HepG2 (cell line): ENCODE measurements around the gene PRKRIP1. TPM values are rescaled to one million over a fixed set of nuclear protein-coding genes. Genes with fewer than 3 reads are reported as not detected.

Source experiments
- ATAC-seq: fragments of 200-7000 bp; cut with Tn5 transposase; 3 replicates; pipeline ENCODE4 v1.9.1; 2020; ENCODE audit warnings: mild to moderate bottlenecking, moderate library complexity
- BruUV-seq: library from RNA; stranded (reverse); fragments of 400-500 nt; replicated peaks from 2 replicates; lab custom pipeline; 2021; lab: Mats Ljungman, UMichigan
- CTCF ChIA-PET: fragments of 300-600 bp; formaldehyde crosslinking; extraction: SDS; loops from one replicate; lab custom pipeline; 2021; ENCODE audit warnings: low total read pairs, inconsistent platforms, low intra/inter-chr PET ratio; lab: Yijun Ruan, JAX
- POLR2A ChIA-PET: fragments of 350-600 bp; sonication (Branson Sonifier 250); formaldehyde crosslinking; loops from one replicate; lab custom pipeline; 2020; ENCODE audit warnings: antibody characterized with exemption, inconsistent platforms; lab: Yijun Ruan, JAX
- DNase-seq: peaks from one replicate; pipeline ENCODE4 v3.0.0-alpha.2; 2015; ENCODE audit warnings: low spot score
- FAIRE-seq: peaks from 3 replicates; lab custom pipeline; 2011; peaks lifted over from hg19 to GRCh38; lab: Jason Lieb, UNC
- H2AFZ ChIP-seq: one replicate; pipeline ENCODE4 v1.6.1; 2011; ENCODE audit warnings: low read length, inconsistent platforms
- H3K27ac ChIP-seq: fragments of 300-600 bp; 3 replicates; pipeline ENCODE4 v1.8.0; 2011; ENCODE audit warnings: mixed run types, mild to moderate bottlenecking, mixed read lengths, low read length, inconsistent platforms; ENCODE audit not compliant: insufficient read depth; ENCODE audit errors: extremely low read length
- H3K27me3 ChIP-seq, 2 experiments: fragments of 200-600 bp in 1 of 2; 2 replicates in 1 of 2; 3 replicates in 1 of 2; pipeline versions ENCODE4 v1.6.0 to v1.8.0; 2011; ENCODE audit warnings: low read length in 2 of 2, mild to moderate bottlenecking in 2 of 2, moderate library complexity in 2 of 2, inconsistent platforms in 1 of 2; ENCODE audit not compliant: insufficient read depth in 2 of 2, control insufficient read depth in 1 of 2
- H3K36me3 ChIP-seq, 2 experiments: fragments of 200-600 bp in 1 of 2; replicated peaks in 1 of 2; 2 replicates in 1 of 2; 3 replicates in 1 of 2; pipeline versions ENCODE4 v1.5.1 to v1.8.0; 2011; ENCODE audit warnings: low read length in 2 of 2, inconsistent platforms in 1 of 2; ENCODE audit not compliant: insufficient read depth in 2 of 2, control insufficient read depth in 1 of 2
- H3K4me1 ChIP-seq: 2 replicates; pipeline ENCODE4 v1.5.1; 2012; ENCODE audit warnings: low read length, inconsistent platforms; ENCODE audit not compliant: insufficient read depth
- H3K4me2 ChIP-seq: 2 replicates; pipeline ENCODE4 v1.6.0; 2011; ENCODE audit warnings: low read depth, low read length, inconsistent platforms
- H3K4me3 ChIP-seq, 3 experiments: fragments of 200-600 bp in 1 of 3; sonication (generic), shearing (Covaris generic) in 1 of 3; replicated peaks in 1 of 3; 2 replicates each; pipeline ENCODE4 v1.5.1; 2011 to 2016; ENCODE audit warnings: low read length in 3 of 3, inconsistent platforms in 2 of 3, low read depth in 2 of 3, mild to moderate bottlenecking in 2 of 3, control low read depth in 1 of 3, mixed read lengths in 1 of 3; ENCODE audit not compliant: insufficient read depth in 1 of 3
- H3K79me2 ChIP-seq: one replicate; pipeline ENCODE4 v1.6.1; 2011; ENCODE audit warnings: low read length, inconsistent platforms; ENCODE audit not compliant: insufficient read depth
- H3K9ac ChIP-seq: 2 replicates; pipeline ENCODE4 v1.6.0; 2011; ENCODE audit warnings: mild to moderate bottlenecking, low read depth, low read length, inconsistent platforms; ENCODE audit not compliant: insufficient read depth
- H3K9me3 ChIP-seq: 2 replicates; pipeline ENCODE4 v1.5.1; 2012; ENCODE audit warnings: mild to moderate bottlenecking, low read length
- H4K20me1 ChIP-seq: 2 replicates; pipeline ENCODE4 v1.6.0; 2011; ENCODE audit warnings: inconsistent platforms, mild to moderate bottlenecking, low read length, moderate library complexity; ENCODE audit not compliant: insufficient read depth
- AHR ChIP-seq: IDR thresholded peaks from 2 replicates; pipeline ENCODE4 v1.6.1; 2018; ENCODE audit warnings: missing genetic modification reagents, missing compliant biosample characterization
- ARNTL ChIP-seq: sonication (generic); formaldehyde crosslinking; IDR thresholded peaks from 2 replicates; pipeline ENCODE4 v1.4.0; 2020; ENCODE audit warnings: mild to moderate bottlenecking, missing genetic modification reagents
- ETV6 ChIP-seq: sonication (generic); formaldehyde crosslinking; conservative IDR thresholded peaks from 2 replicates; pipeline ENCODE4 v1.4.0; 2020; ENCODE audit warnings: missing genetic modification reagents
- MAF1 ChIP-seq: sonication (generic); formaldehyde crosslinking; IDR thresholded peaks from 2 replicates; pipeline ENCODE4 v1.5.0; 2020; ENCODE audit warnings: missing genetic modification reagents, borderline replicate concordance
- PAF1 ChIP-seq: IDR thresholded peaks from 2 replicates; pipeline ENCODE4 v1.6.1; 2016; ENCODE audit warnings: missing genetic modification reagents, missing compliant biosample characterization
- TCF12 ChIP-seq, 2 experiments: fragments of 450-650 bp in 1 of 2; sonication (generic) in 1 of 2; formaldehyde crosslinking in 1 of 2; IDR thresholded peaks; 2 replicates each; pipeline versions ENCODE4 v1.6.1 to v1.8.0; 2017 to 2022; ENCODE audit warnings: antibody characterized with exemption in 1 of 2, mild to moderate bottlenecking in 1 of 2, missing genetic modification reagents in 1 of 2, moderate library complexity in 1 of 2
- TCF7 ChIP-seq: sonication (generic); IDR thresholded peaks from 2 replicates; pipeline ENCODE4 v1.6.1; 2016; ENCODE audit warnings: antibody characterized with exemption, low read depth
- THYN1 ChIP-seq: sonication (generic); formaldehyde crosslinking; IDR thresholded peaks from 2 replicates; pipeline ENCODE4 v1.8.1; 2023; ENCODE audit warnings: low read depth, mild to moderate bottlenecking, moderate library complexity, missing genetic modification reagents, borderline replicate concordance
- ZBTB3 ChIP-seq: sonication (generic); formaldehyde crosslinking; IDR thresholded peaks from 2 replicates; pipeline ENCODE4 v1.4.0; 2020; ENCODE audit warnings: low read depth, mild to moderate bottlenecking, moderate library complexity, missing genetic modification reagents, borderline replicate concordance
- ZFP36L1 ChIP-seq: sonication (generic); formaldehyde crosslinking; IDR thresholded peaks from 2 replicates; pipeline ENCODE4 v1.8.0; 2022; ENCODE audit warnings: mild to moderate bottlenecking, missing genetic modification reagents, moderate library complexity
- ZNF468 ChIP-seq: sonication (generic); formaldehyde crosslinking; IDR thresholded peaks from 2 replicates; pipeline ENCODE4 v1.8.0; 2022; ENCODE audit warnings: mild to moderate bottlenecking, moderate library complexity, missing genetic modification reagents
- WGBS: methylation state at CpG from one replicate; pipeline ENCODE4 v1.1.6; 2017; ENCODE audit warnings: low lambda C conversion rate; 5-methylcytosine and 5-hydroxymethylcytosine counted together
- in situ Hi-C: cut with HindIII; loops from 2 replicates; pipeline ENCODE4 v1.10.0; 2017; ENCODE audit warnings: low pct_unique_long_range_greater_than_20kb; ENCODE audit not compliant: extremely low pct_ligation_motif_present
- intact Hi-C: fragments of 100-400 bp; cut with micrococcal nuclease; formaldehyde crosslinking; loops from one replicate; pipeline ENCODE4 v1.10.0; 2022; ENCODE audit not compliant: unreplicated experiment
- polyA plus RNA-seq, 8 experiments: library from polyadenylated mRNA; depleted of rRNA in 3 of 8; stranded (reverse) in 7 of 8; unstranded in 1 of 8; fragments of >200 nt; fragmentation: Illumina TruSeq in 4 of 8; extraction: Trizol in 4 of 8; gene quantifications; 2 replicates each; pipeline versions ENCODE4 v1.2.1 to v1.2.3, GENCODE V29; 2011 to 2016; ENCODE audit warnings: low read depth in 4 of 8, missing spikeins in 1 of 8, mixed read lengths in 1 of 8; ENCODE audit not compliant: insufficient read depth in 1 of 8
- total RNA-seq, 5 experiments: library from RNA; depleted of rRNA; stranded (reverse); fragments of >200 nt; fragmentation: Illumina TruSeq; extraction: Trizol; gene quantifications; 2 replicates each; pipeline ENCODE4 v1.2.3, GENCODE V29; 2016; ENCODE audit warnings: low read depth in 1 of 5
- TF ChIP-seq, protein P1 (sequence below), 2 experiments: sonication (generic) in 1 of 2; formaldehyde crosslinking in 1 of 2; IDR thresholded peaks; 2 replicates each; pipeline versions ENCODE4 v1.4.0 to v1.6.1; 2016 to 2020; ENCODE audit warnings: borderline replicate concordance in 1 of 2, low read depth in 1 of 2, mild to moderate bottlenecking in 1 of 2, missing genetic modification reagents in 1 of 2
- TF ChIP-seq, protein P2 (sequence below): sonication (generic); formaldehyde crosslinking; IDR thresholded peaks from 2 replicates; pipeline ENCODE4 v1.5.0; 2020; ENCODE audit warnings: mild to moderate bottlenecking, missing genetic modification reagents, moderate library complexity
- TF ChIP-seq, protein P3 (sequence below): sonication (generic); formaldehyde crosslinking; IDR thresholded peaks from 2 replicates; pipeline ENCODE4 v1.8.0; 2022; ENCODE audit warnings: missing genetic modification reagents, mild to moderate bottlenecking, moderate library complexity, borderline replicate concordance

Gene PRKRIP1
- total and polyA plus RNA-seq, 2 of the 13 experiments (the other 11 are each of a cell fraction or from before 2014, with no cell fraction given): 13.2 to 16.8 TPM

DNA sequence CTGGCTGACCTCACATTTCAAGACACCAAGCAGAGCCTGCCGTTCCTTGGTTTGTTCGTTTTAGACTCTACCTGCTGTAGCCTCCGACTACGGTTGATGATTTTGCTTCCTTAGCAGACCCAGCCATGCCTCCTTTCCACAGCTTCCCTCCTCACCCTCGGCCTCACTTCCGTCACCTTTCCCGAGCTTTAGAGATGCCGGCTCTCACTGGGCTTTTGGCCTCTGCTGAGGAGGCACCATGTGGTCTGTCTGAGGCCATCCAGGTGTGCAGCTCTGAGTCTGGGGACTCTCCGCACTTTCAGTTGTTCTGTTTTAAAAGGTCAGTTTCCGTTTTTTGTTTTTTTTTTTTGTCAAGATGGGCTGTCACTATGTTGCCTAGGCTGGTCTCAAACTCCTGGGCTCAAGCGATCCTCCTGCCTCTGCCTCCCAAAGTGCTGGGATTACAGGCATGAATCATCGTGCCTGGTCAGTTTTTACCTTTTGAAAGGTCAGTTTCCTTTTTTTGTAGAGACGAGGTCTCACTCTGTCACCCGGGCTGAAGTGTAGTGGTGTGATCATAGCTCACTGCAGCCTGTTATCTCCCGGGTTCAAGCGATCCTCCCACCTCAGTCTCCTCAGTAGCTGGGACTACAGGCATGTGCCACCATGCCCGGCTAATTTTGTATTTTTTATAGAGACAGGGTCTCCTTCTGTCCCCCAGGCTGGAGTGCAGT, 49.0 kb downstream of the PRKRIP1 start:
- CTCF ChIA-PET: no interaction called here
- Histone ChIP-seq H3K9me3 (no peaks in the 10 kb centered on the region), H3K27me3 (no peaks in the 10 kb centered on the region), H3K36me3 (no peaks in the 10 kb centered on the region), H3K4me3 (no peak overlapping the region), H3K9ac (no peak overlapping the region), H4K20me1 (no peaks in the 10 kb centered on the region), H3K4me2 (no peak overlapping the region), H3K79me2 (no peaks in the 10 kb centered on the region), H3K4me1 (peaks cover 8% of the 10 kb centered on the region), H2AFZ (no peak overlapping the region), H3K27ac (no peak overlapping the region)
- intact Hi-C loops (no loop called here), in situ Hi-C loops (no loop called here)
- no TSS peak for BruUV-seq
- no peak for ATAC-seq
- whole genome bisulfite sequencing: 88% methylated on average over 17 of the region's 17 CpGs
- POLR2A ChIA-PET: no interaction called here
- no peak for FAIRE-seq
- no peak for DNase-seq
- no peak for TF ChIP-seq MAF1
- TF ChIP-seq ZNF468 (CRISPR knock-in tag): no peak
- TF ChIP-seq, protein P1, sequence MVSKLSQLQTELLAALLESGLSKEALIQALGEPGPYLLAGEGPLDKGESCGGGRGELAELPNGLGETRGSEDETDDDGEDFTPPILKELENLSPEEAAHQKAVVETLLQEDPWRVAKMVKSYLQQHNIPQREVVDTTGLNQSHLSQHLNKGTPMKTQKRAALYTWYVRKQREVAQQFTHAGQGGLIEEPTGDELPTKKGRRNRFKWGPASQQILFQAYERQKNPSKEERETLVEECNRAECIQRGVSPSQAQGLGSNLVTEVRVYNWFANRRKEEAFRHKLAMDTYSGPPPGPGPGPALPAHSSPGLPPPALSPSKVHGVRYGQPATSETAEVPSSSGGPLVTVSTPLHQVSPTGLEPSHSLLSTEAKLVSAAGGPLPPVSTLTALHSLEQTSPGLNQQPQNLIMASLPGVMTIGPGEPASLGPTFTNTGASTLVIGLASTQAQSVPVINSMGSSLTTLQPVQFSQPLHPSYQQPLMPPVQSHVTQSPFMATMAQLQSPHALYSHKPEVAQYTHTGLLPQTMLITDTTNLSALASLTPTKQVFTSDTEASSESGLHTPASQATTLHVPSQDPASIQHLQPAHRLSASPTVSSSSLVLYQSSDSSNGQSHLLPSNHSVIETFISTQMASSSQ (IDR thresholded peaks at IDR 0.05; ENCODE audit: low read depth): no peak
- TF ChIP-seq, protein P1 (CRISPR knock-in tag; IDR thresholded peaks at IDR 0.05; ENCODE audit: borderline replicate concordance): no peak
- TF ChIP-seq ARNTL (CRISPR knock-in tag): no peak
- no peak for TF ChIP-seq ETV6 (CRISPR knock-in tag)
- TF ChIP-seq, protein P2, sequence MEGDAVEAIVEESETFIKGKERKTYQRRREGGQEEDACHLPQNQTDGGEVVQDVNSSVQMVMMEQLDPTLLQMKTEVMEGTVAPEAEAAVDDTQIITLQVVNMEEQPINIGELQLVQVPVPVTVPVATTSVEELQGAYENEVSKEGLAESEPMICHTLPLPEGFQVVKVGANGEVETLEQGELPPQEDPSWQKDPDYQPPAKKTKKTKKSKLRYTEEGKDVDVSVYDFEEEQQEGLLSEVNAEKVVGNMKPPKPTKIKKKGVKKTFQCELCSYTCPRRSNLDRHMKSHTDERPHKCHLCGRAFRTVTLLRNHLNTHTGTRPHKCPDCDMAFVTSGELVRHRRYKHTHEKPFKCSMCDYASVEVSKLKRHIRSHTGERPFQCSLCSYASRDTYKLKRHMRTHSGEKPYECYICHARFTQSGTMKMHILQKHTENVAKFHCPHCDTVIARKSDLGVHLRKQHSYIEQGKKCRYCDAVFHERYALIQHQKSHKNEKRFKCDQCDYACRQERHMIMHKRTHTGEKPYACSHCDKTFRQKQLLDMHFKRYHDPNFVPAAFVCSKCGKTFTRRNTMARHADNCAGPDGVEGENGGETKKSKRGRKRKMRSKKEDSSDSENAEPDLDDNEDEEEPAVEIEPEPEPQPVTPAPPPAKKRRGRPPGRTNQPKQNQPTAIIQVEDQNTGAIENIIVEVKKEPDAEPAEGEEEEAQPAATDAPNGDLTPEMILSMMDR: no peak
- no peak for TF ChIP-seq PAF1
- TF ChIP-seq, protein P3, sequence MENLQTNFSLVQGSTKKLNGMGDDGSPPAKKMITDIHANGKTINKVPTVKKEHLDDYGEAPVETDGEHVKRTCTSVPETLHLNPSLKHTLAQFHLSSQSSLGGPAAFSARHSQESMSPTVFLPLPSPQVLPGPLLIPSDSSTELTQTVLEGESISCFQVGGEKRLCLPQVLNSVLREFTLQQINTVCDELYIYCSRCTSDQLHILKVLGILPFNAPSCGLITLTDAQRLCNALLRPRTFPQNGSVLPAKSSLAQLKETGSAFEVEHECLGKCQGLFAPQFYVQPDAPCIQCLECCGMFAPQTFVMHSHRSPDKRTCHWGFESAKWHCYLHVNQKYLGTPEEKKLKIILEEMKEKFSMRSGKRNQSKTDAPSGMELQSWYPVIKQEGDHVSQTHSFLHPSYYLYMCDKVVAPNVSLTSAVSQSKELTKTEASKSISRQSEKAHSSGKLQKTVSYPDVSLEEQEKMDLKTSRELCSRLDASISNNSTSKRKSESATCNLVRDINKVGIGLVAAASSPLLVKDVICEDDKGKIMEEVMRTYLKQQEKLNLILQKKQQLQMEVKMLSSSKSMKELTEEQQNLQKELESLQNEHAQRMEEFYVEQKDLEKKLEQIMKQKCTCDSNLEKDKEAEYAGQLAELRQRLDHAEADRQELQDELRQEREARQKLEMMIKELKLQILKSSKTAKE (CRISPR knock-in tag): no peak
- no peak for TF ChIP-seq THYN1 (CRISPR knock-in tag)
- TF ChIP-seq TCF7: no peak
- no peak for TF ChIP-seq ZFP36L1 (CRISPR knock-in tag)
- no peak for TF ChIP-seq TCF12 (IDR thresholded peaks at IDR 0.05)
- no peak for TF ChIP-seq TCF12 (CRISPR knock-in tag; IDR thresholded peaks at IDR 0.05)
- TF ChIP-seq ZBTB3 (CRISPR knock-in tag): no peak
- TF ChIP-seq AHR (CRISPR knock-in tag): no peak
